Inflammatory macrophage treated with lipopolysaccharide for 4 hours (primary cell): ENCODE measurements around the gene SCFD2.
"Not testable (repeated sequence)": the region's sequence is repeated elsewhere in the genome, so short reads cannot be mapped to it uniquely, and the experiment has no call there.

Experiments
- DNase-seq: peaks from one replicate; pipeline ENCODE4 v3.0.0-alpha.2; 2020

Gene SCFD2

GRCh38 chr4:53185869-53186585 lies 179.8 kb downstream of the SCFD2 start:
- peak; percentile 15 for DNase-seq

- no peak for DNase-seq
Observed at GRCh38 chr4:53183754-53184153, 182.1 kb downstream of the SCFD2 start.

- DNase-seq = not testable (repeated sequence)
Observed at GRCh38 chr4:53177751-53178150, 188.1 kb downstream of the SCFD2 start.

GRCh38 chr4:53175640-53176039 lies 190.2 kb downstream of the SCFD2 start:
- DNase-seq = no peak

- DNase-seq = no peak
Observed at GRCh38 chr4:53174823-53175222, 191.0 kb downstream of the SCFD2 start.

- DNase-seq = no peak
Observed at GRCh38 chr4:53173576-53173975, 192.3 kb downstream of the SCFD2 start.

GRCh38 chr4:53171797-53172196 lies 194.1 kb downstream of the SCFD2 start:
- DNase-seq = no peak

- no peak for DNase-seq
Observed at GRCh38 chr4:53169695-53170617, 195.9 kb downstream of the SCFD2 start.

GRCh38 chr4:53168228-53168627 lies 197.6 kb downstream of the SCFD2 start:
- no peak for DNase-seq

GRCh38 chr4:53162969-53163368 lies 202.9 kb downstream of the SCFD2 start:
- no peak for DNase-seq

GRCh38 chr4:53161787-53162433 lies 204.0 kb downstream of the SCFD2 start:
- no peak for DNase-seq

GRCh38 chr4:53161051-53161786 lies 204.6 kb downstream of the SCFD2 start:
- DNase-seq = no peak

- no peak for DNase-seq
Observed at GRCh38 chr4:53156896-53157295, 209.0 kb downstream of the SCFD2 start.

- no peak for DNase-seq
Observed at GRCh38 chr4:53152467-53152866, 213.4 kb downstream of the SCFD2 start.

- DNase-seq = no peak
Observed at GRCh38 chr4:53151489-53151788, 214.4 kb downstream of the SCFD2 start.

- DNase-seq = no peak
Observed at GRCh38 chr4:53150631-53151488, 215.0 kb downstream of the SCFD2 start.

- DNase-seq = no peak
Observed at GRCh38 chr4:53147711-53148110, 218.2 kb downstream of the SCFD2 start.

GRCh38 chr4:53147197-53147596 lies 218.7 kb downstream of the SCFD2 start:
- DNase-seq = no peak

GRCh38 chr4:53141308-53141707 lies 224.6 kb downstream of the SCFD2 start:
- DNase-seq = no peak

- DNase-seq = not testable (repeated sequence)
Observed at GRCh38 chr4:53139256-53139655, 226.6 kb downstream of the SCFD2 start.

GRCh38 chr4:53137468-53137867 lies 228.4 kb downstream of the SCFD2 start:
- no peak for DNase-seq

- no peak for DNase-seq
Observed at GRCh38 chr4:53136954-53137353, 228.9 kb downstream of the SCFD2 start.
